ENCODE measurements around the gene TCF7L2. TPM values are rescaled to one million over a fixed set of nuclear protein-coding genes. Genes with fewer than 3 reads are reported as not detected.

Gene TCF7L2
- 4.3 and 4.8 TPM in 2 replicates for total RNA-seq

GRCh38 chr10:112949875-112950507, at the start of gene TCF7L2:
TSS of gene TCF7L2 (plus strand) at chr10:112950247. CDS start at chr10:112950757, 510 bp downstream.

Measured in smooth muscle cell of bladder (primary cell).